H1 (cell line): ENCODE results near the gene ID1. TPM values are rescaled to one million over a fixed set of nuclear protein-coding genes. Genes with fewer than 3 reads are reported as not detected.
A peak's percentile ranks its signal among the peaks of the same experiment; 100 is the strongest.

Experiments
- CTCF ChIA-PET: fragments of 300-600 bp; sonication (Branson Sonifier 250); formaldehyde crosslinking; loops from one replicate; lab custom pipeline; 2021; ENCODE audit not compliant: partially characterized antibody; lab: Charles Lee
- POLR2A ChIA-PET: fragments of 300-600 bp; sonication (Branson Sonifier 250); formaldehyde crosslinking; loops from one replicate; lab custom pipeline; 2021; ENCODE audit warnings: inconsistent platforms; ENCODE audit not compliant: partially characterized antibody; lab: Charles Lee
- DNase-seq, 2 experiments: peaks; one replicate each; pipeline versions ENCODE4 v3.0.0 to v3.0.0-alpha.2; 2010 to 2022; ENCODE audit warnings: low spot score in 2 of 2, low read depth in 1 of 2, mixed read lengths in 1 of 2
- FAIRE-seq: peaks from 2 replicates; lab custom pipeline; 2011; peaks lifted over from hg19 to GRCh38; lab: Jason Lieb, UNC
- H2AFZ ChIP-seq: 2 replicates; pipeline ENCODE4 v1.8.1; 2012; ENCODE audit warnings: low read length, inconsistent platforms
- H2AK5ac ChIP-seq: 2 replicates; pipeline ENCODE4 v1.6.1; 2013; ENCODE audit warnings: low read depth, low read length
- H2BK120ac ChIP-seq: replicated peaks from 2 replicates; pipeline ENCODE3; 2013; ENCODE audit warnings: low read depth, low read length, inconsistent platforms
- H2BK12ac ChIP-seq: 2 replicates; pipeline ENCODE4 v1.6.1; 2013; ENCODE audit warnings: low read depth, low read length
- H2BK15ac ChIP-seq: 2 replicates; pipeline ENCODE4 v1.6.1; 2013; ENCODE audit warnings: low read length
- H2BK20ac ChIP-seq: 2 replicates; pipeline ENCODE4 v1.6.1; 2013; ENCODE audit warnings: low read length
- H2BK5ac ChIP-seq: 2 replicates; pipeline ENCODE4 v1.6.1; 2013; ENCODE audit warnings: low read depth, low read length
- H3K14ac ChIP-seq: 2 replicates; pipeline ENCODE4 v1.6.1; 2013; ENCODE audit warnings: inconsistent platforms; ENCODE audit not compliant: insufficient read length
- H3K18ac ChIP-seq: 2 replicates; pipeline ENCODE4 v1.6.1; 2013; ENCODE audit warnings: low read length; ENCODE audit errors: extremely low read depth
- H3K23ac ChIP-seq: 2 replicates; pipeline ENCODE4 v1.6.1; 2013; ENCODE audit warnings: inconsistent platforms; ENCODE audit not compliant: insufficient read length
- H3K23me2 ChIP-seq: 2 replicates; pipeline ENCODE4 v1.6.1; 2013; ENCODE audit warnings: low read depth, low read length
- H3K27ac ChIP-seq: 2 replicates; pipeline ENCODE4 v1.6.1; 2011; ENCODE audit warnings: low read depth, low read length, inconsistent platforms
- H3K27me3 ChIP-seq, 4 experiments: replicated peaks in 1 of 4; 1 replicate in 1 of 4; 2 replicates in 3 of 4; pipeline versions ENCODE4 v1.6.1 to v1.8.1; 2011 to 2013; ENCODE audit warnings: low read length in 3 of 4, mild to moderate bottlenecking in 3 of 4, inconsistent platforms in 2 of 4, mixed read lengths in 2 of 4, moderate library complexity in 1 of 4; ENCODE audit not compliant: control insufficient read depth in 3 of 4, insufficient read depth in 3 of 4; ENCODE audit errors: extremely low read depth in 1 of 4
- H3K36me3 ChIP-seq, 4 experiments: 2 replicates each; pipeline versions ENCODE4 v1.6.1 to v1.8.1; 2011 to 2013; ENCODE audit warnings: mild to moderate bottlenecking in 4 of 4, low read length in 3 of 4, moderate library complexity in 2 of 4, control low read depth in 1 of 4, inconsistent platforms in 1 of 4; ENCODE audit not compliant: insufficient read depth in 4 of 4, control insufficient read depth in 2 of 4
- H3K4ac ChIP-seq: replicated peaks from 2 replicates; pipeline ENCODE3; 2013; ENCODE audit warnings: low read length, low read depth, mixed read lengths, inconsistent platforms; ENCODE audit not compliant: insufficient read length
- H3K4me1 ChIP-seq, 4 experiments: replicated peaks in 1 of 4; 1 replicate in 1 of 4; 2 replicates in 3 of 4; pipeline versions ENCODE4 v1.6.1 to v1.8.1; 2011 to 2013; ENCODE audit warnings: low read length in 3 of 4, inconsistent platforms in 2 of 4, mixed read lengths in 1 of 4; ENCODE audit not compliant: insufficient read depth in 4 of 4, control insufficient read depth in 3 of 4
- H3K4me2 ChIP-seq, 2 experiments: 2 replicates each; pipeline versions ENCODE4 v1.6.1 to v1.8.1; 2011 to 2013; ENCODE audit warnings: low read depth in 2 of 2, low read length in 2 of 2, control low read depth in 1 of 2, inconsistent platforms in 1 of 2, mild to moderate bottlenecking in 1 of 2; ENCODE audit not compliant: insufficient read depth in 1 of 2
- H3K4me3 ChIP-seq, 4 experiments: fragments of 200-600, 300-600 bp in 1 of 4; sonication (generic), shearing (Covaris generic), sonication (Bioruptor Twin) in 1 of 4; 2 replicates each; pipeline versions ENCODE4 v1.5.1 to v1.8.1; 2011 to 2016; ENCODE audit warnings: low read length in 4 of 4, low read depth in 3 of 4, control low read depth in 2 of 4, inconsistent platforms in 2 of 4, mild to moderate bottlenecking in 2 of 4, mixed read lengths in 1 of 4, moderate library complexity in 1 of 4; ENCODE audit not compliant: insufficient read depth in 2 of 4; ENCODE audit errors: extremely low read depth in 1 of 4
- H3K56ac ChIP-seq: replicated peaks from 2 replicates; pipeline ENCODE3; 2013; ENCODE audit warnings: low read depth, mild to moderate bottlenecking, mixed read lengths, low read length, inconsistent platforms; ENCODE audit not compliant: insufficient read length
- H3K79me1 ChIP-seq: 2 replicates; pipeline ENCODE4 v1.6.1; 2013; ENCODE audit warnings: low read depth, low read length, control low read depth
- H3K79me2 ChIP-seq, 2 experiments: 2 replicates each; pipeline versions ENCODE4 v1.6.1 to v1.8.1; 2012 to 2013; ENCODE audit warnings: low read length in 2 of 2, mild to moderate bottlenecking in 2 of 2, inconsistent platforms in 1 of 2; ENCODE audit not compliant: insufficient read depth in 2 of 2, control insufficient read depth in 1 of 2
- H3K9ac ChIP-seq, 4 experiments: replicated peaks in 1 of 4; 1 replicate in 1 of 4; 2 replicates in 3 of 4; pipeline versions ENCODE4 v1.6.1 to v1.8.1; 2011 to 2013; ENCODE audit warnings: low read depth in 3 of 4, low read length in 3 of 4, control low read depth in 2 of 4, mild to moderate bottlenecking in 2 of 4, moderate library complexity in 2 of 4, inconsistent platforms in 1 of 4; ENCODE audit errors: extremely low read depth in 1 of 4
- H3K9me3 ChIP-seq, 2 experiments: 2 replicates each; pipeline versions ENCODE4 v1.6.1 to v1.8.1; 2012 to 2013; ENCODE audit warnings: mild to moderate bottlenecking in 2 of 2, moderate library complexity in 2 of 2, control low read depth in 1 of 2, inconsistent platforms in 1 of 2, low read depth in 1 of 2, low read length in 1 of 2, mixed read lengths in 1 of 2; ENCODE audit not compliant: insufficient read depth in 2 of 2
- H4K20me1 ChIP-seq, 2 experiments: replicated peaks in 1 of 2; 2 replicates each; pipeline versions ENCODE3 to v1.8.1; 2011 to 2013; ENCODE audit warnings: inconsistent platforms in 2 of 2, low read length in 2 of 2, mild to moderate bottlenecking in 1 of 2; ENCODE audit not compliant: insufficient read depth in 2 of 2, control insufficient read depth in 1 of 2
- H4K5ac ChIP-seq: 2 replicates; pipeline ENCODE4 v1.6.1; 2013; ENCODE audit warnings: low read length, low read depth, mixed read lengths, inconsistent platforms; ENCODE audit not compliant: insufficient read length
- H4K8ac ChIP-seq: 2 replicates; pipeline ENCODE4 v1.8.0; 2013; ENCODE audit warnings: mild to moderate bottlenecking, moderate library complexity, low read length, inconsistent platforms; ENCODE audit not compliant: insufficient read depth; ENCODE audit errors: extremely low read depth
- H4K91ac ChIP-seq: replicated peaks from 2 replicates; pipeline ENCODE3; 2013; ENCODE audit warnings: low read length, mixed read lengths, inconsistent platforms; ENCODE audit not compliant: insufficient read length
- CTBP2 ChIP-seq: IDR thresholded peaks from 2 replicates; pipeline ENCODE4 v1.7.0; 2011; ENCODE audit warnings: borderline replicate concordance, mild to moderate bottlenecking, moderate library complexity, mixed read lengths, low read length; ENCODE audit not compliant: insufficient read depth, insufficient read length
- EP300 ChIP-seq, 2 experiments: IDR thresholded peaks; 1 replicate in 1 of 2; 2 replicates in 1 of 2; pipeline ENCODE4 v1.6.1; 2011 to 2012; ENCODE audit warnings: low read depth in 2 of 2, low read length in 2 of 2, mild to moderate bottlenecking in 2 of 2, borderline replicate concordance in 1 of 2, inconsistent platforms in 1 of 2, moderate library complexity in 1 of 2
- GTF2F1 ChIP-seq: IDR thresholded peaks from 2 replicates; pipeline ENCODE4 v1.6.1; 2012; ENCODE audit warnings: low read depth, low read length, improper control_type of control experiment, borderline replicate concordance
- HDAC2 ChIP-seq, 2 experiments: fragments of 300-600 bp in 1 of 2; sonication (generic) in 1 of 2; IDR thresholded peaks; 2 replicates each; pipeline ENCODE4 v1.6.1; 2011 to 2012; ENCODE audit warnings: low read depth in 2 of 2, low read length in 2 of 2, mild to moderate bottlenecking in 2 of 2, moderate library complexity in 2 of 2, borderline replicate concordance in 1 of 2, inconsistent platforms in 1 of 2
- WGBS, 2 experiments: shearing (Covaris generic) in 1 of 2; methylation state at CpG; one replicate each; pipeline versions ENCODE4 v1.1.6 to v1.1.7; 2013 to 2015; ENCODE audit warnings: low lambda C conversion rate in 2 of 2, mixed read lengths in 2 of 2, inconsistent platforms in 1 of 2, low coverage in 1 of 2, missing lambda C conversion rate in 1 of 2; ENCODE audit not compliant: insufficient replicate concordance in 2 of 2, insufficient coverage in 1 of 2, insufficient read length in 1 of 2; ENCODE audit errors: extremely low coverage in 1 of 2, missing lambda C conversion rate in 1 of 2; 5-methylcytosine and 5-hydroxymethylcytosine counted together
- polyA plus RNA-seq, 7 experiments: library from polyadenylated mRNA; depleted of rRNA in 3 of 7; stranded (reverse) in 5 of 7; unstranded in 2 of 7; fragments of >200 nt in 5 of 7; fragments of 200-250 nt in 2 of 7; gene quantifications; 1 replicate in 5 of 7; 2 replicates in 1 of 7; 4 replicates in 1 of 7; pipeline versions ENCODE4 v1.2.1 to v1.2.3, GENCODE V29; 2011 to 2013; ENCODE audit warnings: missing spikeins in 2 of 7, mixed read lengths in 2 of 7
- total RNA-seq: library from RNA; stranded (reverse); fragmentation: NEBNext Ultra II Directional; extraction: Animal tissue kit (Norgen Biotek cat#: 25700); gene quantifications from 2 replicates; pipeline ENCODE4 v1.2.1, GENCODE V29; 2021

ID1 gene
- total and polyA plus RNA-seq, 2 of the 8 experiments (the other 6 are each of a cell fraction or from before 2014, with no cell fraction given): 120 to 357 TPM

DNA sequence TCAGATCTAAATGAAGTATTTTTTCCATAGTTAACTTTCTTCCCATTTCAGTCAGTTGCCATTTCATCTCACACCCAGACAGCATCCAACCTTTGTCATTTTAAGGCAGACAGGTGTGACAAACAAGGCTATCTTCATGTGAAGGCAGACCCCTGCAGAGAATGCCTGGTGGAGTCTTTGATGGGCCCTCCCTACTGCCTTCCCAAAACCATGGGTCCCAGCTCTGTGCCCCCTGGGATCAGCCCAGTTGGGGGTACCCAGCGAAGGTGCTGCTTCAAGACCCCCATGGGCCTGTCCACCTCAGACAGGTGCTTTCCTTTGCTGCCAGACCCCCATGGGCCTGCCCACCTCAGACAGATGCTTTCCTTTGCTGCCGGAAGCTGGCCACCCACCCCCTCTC is 28.3 kb upstream of the ID1 start:
- 72% methylated on average over 2 of the region's 2 CpGs; no CpG with 5 or more reads in 1 of the 2 experiments for WGBS, 2 experiments
- POLR2A ChIA-PET: interaction anchor here (1.4 to 24.3 kb wide), 4 partner anchors 10 to 31 kb away, joined by 4 to 1033 read pairs (median 60); partner anchors contain the start of gene ID1
- Histone ChIP-seq H3K36me3 (no peaks in the 10 kb centered on the region), H2BK12ac (0 out of 2 replicates have a peak overlapping the region, but pooled peaks have one; percentile 44), H2AFZ (no peak overlapping the region), H2BK5ac (peak overlapping the region; percentile 31; the same call in 1 of the 2 replicates), H2BK20ac (no peak overlapping the region), H4K5ac (no peak overlapping the region), H3K18ac (0 out of 2 replicates have a peak overlapping the region, but pooled peaks have one; percentile 51), H3K9me3 (no peaks in the 10 kb centered on the region), H2BK15ac (0 out of 2 replicates have a peak overlapping the region, but pooled peaks have one; percentile 21), H3K27ac (no peak overlapping the region), H4K91ac (peak overlapping the region; percentile 42), H3K23me2 (peaks cover 3% of the 10 kb centered on the region; the same call in 1 of the 2 replicates), H3K4me1 (peaks cover 17 to 26% (median 24%) of the 10 kb centered on the region in 4 experiments), H3K4ac (no peak overlapping the region), H3K14ac (no peak overlapping the region), H3K79me1 (no peaks in the 10 kb centered on the region)
- no peak for DNase-seq
- no peak for TF ChIP-seq CTBP2
- no peak for TF ChIP-seq EP300 (IDR thresholded peaks at IDR 0.05; ENCODE audit: borderline replicate concordance in 1 of 2, low read depth in 2 of 2, low read length in 2 of 2)
- no peak for TF ChIP-seq HDAC2 (IDR thresholded peaks at IDR 0.05; ENCODE audit: borderline replicate concordance in 1 of 2, low read depth in 2 of 2, low read length in 2 of 2)
- TF ChIP-seq GTF2F1: no peak
- TF ChIP-seq, all 59 proteins: peak for 0
- Histone ChIP-seq H3K4me2 (no peak overlapping the region), H3K79me2 (0 out of 4 replicates have a peak, but pooled peaks cover 0 to 3% of the 10 kb centered on the region in 2 experiments), H4K8ac (no peak overlapping the region), H4K20me1 (no peaks in the 10 kb centered on the region), H3K27me3 (no peaks in the 10 kb centered on the region), H2AK5ac (no peak overlapping the region), H3K4me3 (no peak overlapping the region), H3K9ac (no peak overlapping the region), H3K56ac (no peak overlapping the region), H3K23ac (no peak overlapping the region), H2BK120ac (no peak overlapping the region)
- no peak for FAIRE-seq
- CTCF ChIA-PET: interaction anchor here (1.0 to 30.5 kb wide), 6 partner anchors 9 to 58 kb away, joined by 4 to 1559 read pairs (median 22); partner anchors contain the start of gene ID1
